HepG2 (cell line): ENCODE results near the gene CDC42EP4. TPM values are rescaled to one million over a fixed set of nuclear protein-coding genes. Genes with fewer than 3 reads are reported as not detected.

Experiments
- GABPB1 ChIP-seq: IDR thresholded peaks from 2 replicates; pipeline ENCODE4 v1.6.1; 2016; ENCODE audit warnings: mild to moderate bottlenecking, missing genetic modification reagents, moderate library complexity, missing compliant biosample characterization
- GATAD2A ChIP-seq: IDR thresholded peaks from 2 replicates; pipeline ENCODE4 v1.6.1; 2016
- GLI4 ChIP-seq: sonication (generic); formaldehyde crosslinking; IDR thresholded peaks from 2 replicates; pipeline ENCODE4 v1.5.1; 2020; ENCODE audit warnings: missing genetic modification reagents, mild to moderate bottlenecking, moderate library complexity, borderline replicate concordance
- HNF4G ChIP-seq, 2 experiments: sonication (generic) in 1 of 2; formaldehyde crosslinking in 1 of 2; IDR thresholded peaks; 2 replicates each; pipeline versions ENCODE4 v1.4.0 to v1.6.1; 2011 to 2020; ENCODE audit warnings: borderline replicate concordance in 2 of 2, low read depth in 2 of 2, mild to moderate bottlenecking in 2 of 2, low read length in 1 of 2, missing genetic modification reagents in 1 of 2, moderate library complexity in 1 of 2
- HNRNPL ChIP-seq: fragments of 200-400 bp; formaldehyde crosslinking; IDR thresholded peaks from 2 replicates; pipeline ENCODE4 v1.6.1; 2017; ENCODE audit warnings: mild to moderate bottlenecking, low read depth, low read length
- HNRNPLL ChIP-seq: fragments of 200-400 bp; formaldehyde crosslinking; IDR thresholded peaks from 2 replicates; pipeline ENCODE4 v1.6.1; 2017; ENCODE audit warnings: mild to moderate bottlenecking, low read depth, low read length; ENCODE audit not compliant: poor library complexity, severe bottlenecking
- KDM1A ChIP-seq: IDR thresholded peaks from 2 replicates; pipeline ENCODE4 v1.6.1; 2016; ENCODE audit warnings: missing compliant biosample characterization
- MTF2 ChIP-seq: sonication (generic); formaldehyde crosslinking; IDR thresholded peaks from 2 replicates; pipeline ENCODE4 v1.5.0; 2020; ENCODE audit warnings: missing genetic modification reagents, borderline replicate concordance
- MXD1 ChIP-seq: sonication (generic); formaldehyde crosslinking; IDR thresholded peaks from 2 replicates; pipeline ENCODE4 v1.4.0; 2020; ENCODE audit warnings: mild to moderate bottlenecking, missing genetic modification reagents
- PATZ1 ChIP-seq: sonication (generic); formaldehyde crosslinking; IDR thresholded peaks from 2 replicates; pipeline ENCODE4 v1.4.0; 2020; ENCODE audit warnings: missing genetic modification reagents
- POLR2G ChIP-seq: fragments of 200-400 bp; formaldehyde crosslinking; IDR thresholded peaks from 2 replicates; pipeline ENCODE4 v1.6.1; 2018; ENCODE audit warnings: mild to moderate bottlenecking, low read depth, low read length, moderate library complexity
- RNF219 ChIP-seq: sonication (generic); formaldehyde crosslinking; IDR thresholded peaks from 2 replicates; pipeline ENCODE4 v1.5.0; 2020; ENCODE audit warnings: mild to moderate bottlenecking, missing genetic modification reagents
- TARDBP ChIP-seq: sonication (generic); formaldehyde crosslinking; IDR thresholded peaks from 2 replicates; pipeline ENCODE4 v1.8.0; 2022; ENCODE audit warnings: mild to moderate bottlenecking, missing genetic modification reagents
- TOPORS ChIP-seq: sonication (generic); formaldehyde crosslinking; IDR thresholded peaks from 2 replicates; pipeline ENCODE4 v1.8.0; 2023; ENCODE audit warnings: mild to moderate bottlenecking, missing genetic modification reagents
- ZBTB3 ChIP-seq: sonication (generic); formaldehyde crosslinking; IDR thresholded peaks from 2 replicates; pipeline ENCODE4 v1.4.0; 2020; ENCODE audit warnings: low read depth, mild to moderate bottlenecking, moderate library complexity, missing genetic modification reagents, borderline replicate concordance
- ZFX ChIP-seq: sonication (generic); formaldehyde crosslinking; IDR thresholded peaks from 2 replicates; pipeline ENCODE4 v1.4.0; 2020; ENCODE audit warnings: mild to moderate bottlenecking, low read depth, missing genetic modification reagents, moderate library complexity
- ZKSCAN5 ChIP-seq: sonication (generic); formaldehyde crosslinking; IDR thresholded peaks from 2 replicates; pipeline ENCODE4 v1.5.1; 2020; ENCODE audit warnings: mild to moderate bottlenecking, missing genetic modification reagents
- ZMYM3 ChIP-seq: sonication (generic); formaldehyde crosslinking; IDR thresholded peaks from 2 replicates; pipeline ENCODE4 v1.5.1; 2020; ENCODE audit warnings: mild to moderate bottlenecking, missing genetic modification reagents
- ZNF121 ChIP-seq: sonication (generic); formaldehyde crosslinking; IDR thresholded peaks from 2 replicates; pipeline ENCODE4 v1.5.0; 2020; ENCODE audit warnings: mild to moderate bottlenecking, missing genetic modification reagents
- ZNF275 ChIP-seq: sonication (generic); formaldehyde crosslinking; IDR thresholded peaks from 2 replicates; pipeline ENCODE4 v1.8.0; 2022; ENCODE audit warnings: missing genetic modification reagents, mild to moderate bottlenecking, inconsistent platforms, borderline replicate concordance
- ZNF33B ChIP-seq: sonication (generic); formaldehyde crosslinking; IDR thresholded peaks from 2 replicates; pipeline ENCODE4 v1.5.1; 2020; ENCODE audit warnings: mild to moderate bottlenecking, missing genetic modification reagents
- ZNF788 ChIP-seq: sonication (generic); formaldehyde crosslinking; IDR thresholded peaks from 2 replicates; pipeline ENCODE4 v1.5.0; 2020; ENCODE audit warnings: mild to moderate bottlenecking, missing genetic modification reagents, borderline replicate concordance
- polyA plus RNA-seq, 8 experiments: library from polyadenylated mRNA; depleted of rRNA in 3 of 8; stranded (reverse) in 7 of 8; unstranded in 1 of 8; fragments of >200 nt; fragmentation: Illumina TruSeq in 4 of 8; extraction: Trizol in 4 of 8; gene quantifications; 2 replicates each; pipeline versions ENCODE4 v1.2.1 to v1.2.3, GENCODE V29; 2011 to 2016; ENCODE audit warnings: low read depth in 4 of 8, missing spikeins in 1 of 8, mixed read lengths in 1 of 8; ENCODE audit not compliant: insufficient read depth in 1 of 8
- total RNA-seq, 5 experiments: library from RNA; depleted of rRNA; stranded (reverse); fragments of >200 nt; fragmentation: Illumina TruSeq; extraction: Trizol; gene quantifications; 2 replicates each; pipeline ENCODE4 v1.2.3, GENCODE V29; 2016; ENCODE audit warnings: low read depth in 1 of 5

The CDC42EP4 gene
- total and polyA plus RNA-seq, 2 of the 13 experiments (the other 11 are each of a cell fraction or from before 2014, with no cell fraction given): 19.0 to 54.0 TPM

GRCh38 chr17:73267648-73268537, 43.9 kb downstream of the CDC42EP4 start (continued):
- TF ChIP-seq RNF219 (CRISPR knock-in tag) (no peak), ZNF788 (CRISPR knock-in tag) (peak; percentile 48; the same call in 1 of the 2 replicates), ZNF275 (CRISPR knock-in tag) (no peak), GABPB1 (CRISPR knock-in tag) (peak; percentile 41; the same call in 1 of the 2 replicates), ZBTB3 (CRISPR knock-in tag) (0 out of 2 replicates have a peak, but pooled peaks have one; percentile 44), ZMYM3 (CRISPR knock-in tag) (peak; percentile 42; the same call in 1 of the 2 replicates), KDM1A (CRISPR knock-in tag) (peak; percentile 78), HNRNPLL (peak; percentile 35), HNF4G (IDR thresholded peaks at IDR 0.05; ENCODE audit: borderline replicate concordance, low read depth, low read length) (peak; percentile 41; the same call in 1 of the 2 replicates), HNF4G (CRISPR knock-in tag; IDR thresholded peaks at IDR 0.05; ENCODE audit: borderline replicate concordance, low read depth) (no peak), ZNF121 (CRISPR knock-in tag) (peak; percentile 26; the same call in 1 of the 2 replicates), HNRNPL (peak; percentile 99), PATZ1 (peak; percentile 69), ZFX (CRISPR knock-in tag) (peak; percentile 58; the same call in 1 of the 2 replicates), MXD1 (peak; percentile 16; the same call in 1 of the 2 replicates), MTF2 (CRISPR knock-in tag) (0 out of 2 replicates have a peak, but pooled peaks have one; percentile 32), ZKSCAN5 (CRISPR knock-in tag) (no peak), POLR2G (peak; percentile 70), TARDBP (CRISPR knock-in tag) (peak; percentile 47; the same call in 1 of the 2 replicates), GATAD2A (peak; percentile 68; the same call in 1 of the 2 replicates), GLI4 (CRISPR knock-in tag) (0 out of 2 replicates have a peak, but pooled peaks have one; percentile 39), TOPORS (CRISPR knock-in tag) (0 out of 2 replicates have a peak, but pooled peaks have one; percentile 12), ZNF33B (CRISPR knock-in tag) (no peak)
